CD14-positive monocyte (primary cell): ENCODE results near the gene LUZP2. TPM values are rescaled to one million over a fixed set of nuclear protein-coding genes. Genes with fewer than 3 reads are reported as not detected.

ENCODE experiments used
- DNase-seq, 3 donors: peaks; one replicate each; pipeline ENCODE4 v3.0.0-alpha.2; 2011 to 2022
- H2AFZ ChIP-seq: 2 replicates; pipeline ENCODE4 v1.6.0; 2012; ENCODE audit warnings: mild to moderate bottlenecking, low read depth, low read length, inconsistent platforms; ENCODE audit not compliant: insufficient read depth, poor library complexity, severe bottlenecking
- H3K27ac ChIP-seq, 2 donors: 1 replicate in 1 of 2; 2 replicates in 1 of 2; pipeline ENCODE4 v1.5.1; 2012 to 2013; ENCODE audit warnings: low read length in 2 of 2, control low read depth in 1 of 2, inconsistent platforms in 1 of 2, low read depth in 1 of 2, mild to moderate bottlenecking in 1 of 2
- H3K27me3 ChIP-seq, 2 donors: one replicate each; pipeline versions ENCODE4 v1.6.0 to v1.6.1; 2011 to 2013; ENCODE audit warnings: low read length in 2 of 2; ENCODE audit not compliant: control insufficient read depth in 2 of 2, insufficient read depth in 2 of 2
- H3K36me3 ChIP-seq, 2 donors: replicated peaks in 1 of 2; 1 replicate in 1 of 2; 2 replicates in 1 of 2; pipeline versions ENCODE4 v1.5.1 to v1.6.1; 2012 to 2013; ENCODE audit warnings: low read length in 2 of 2, control low read depth in 1 of 2, inconsistent platforms in 1 of 2, mild to moderate bottlenecking in 1 of 2; ENCODE audit not compliant: insufficient read depth in 2 of 2, control insufficient read depth in 1 of 2
- H3K4me1 ChIP-seq, 2 donors: 1 replicate in 1 of 2; 2 replicates in 1 of 2; pipeline versions ENCODE4 v1.5.1 to v1.6.1; 2012 to 2013; ENCODE audit warnings: low read length in 2 of 2, control low read depth in 1 of 2, inconsistent platforms in 1 of 2, mild to moderate bottlenecking in 1 of 2, moderate library complexity in 1 of 2; ENCODE audit not compliant: insufficient read depth in 2 of 2, control insufficient read depth in 1 of 2
- H3K4me2 ChIP-seq: replicated peaks from 2 replicates; pipeline ENCODE3; 2012; ENCODE audit warnings: low read length, moderate library complexity, mild to moderate bottlenecking; ENCODE audit not compliant: poor library complexity, severe bottlenecking; ENCODE audit errors: extremely low read depth
- H3K4me3 ChIP-seq, 3 experiments: fragments of 200-600 bp in 1 of 3; sonication (generic) in 1 of 3; replicated peaks in 1 of 3; 1 replicate in 2 of 3; 2 replicates in 1 of 3; pipeline ENCODE4 v1.5.1; 2011 to 2013; ENCODE audit warnings: low read length in 3 of 3, mild to moderate bottlenecking in 3 of 3, control low read depth in 2 of 3, low read depth in 2 of 3, inconsistent platforms in 1 of 3, moderate library complexity in 1 of 3
- H3K79me2 ChIP-seq: 2 replicates; pipeline ENCODE4 v1.6.0; 2012; ENCODE audit warnings: mild to moderate bottlenecking, control low read depth, inconsistent platforms, low read length, moderate library complexity; ENCODE audit not compliant: insufficient read depth
- H3K9ac ChIP-seq: 2 replicates; pipeline ENCODE4 v1.6.0; 2017; ENCODE audit warnings: low read length, mild to moderate bottlenecking; ENCODE audit not compliant: insufficient read depth, poor library complexity, severe bottlenecking
- H3K9me3 ChIP-seq, 2 donors: replicated peaks in 1 of 2; 1 replicate in 1 of 2; 2 replicates in 1 of 2; pipeline versions ENCODE4 v1.5.1 to v1.6.1; 2012 to 2013; ENCODE audit warnings: low read length in 2 of 2, control low read depth in 1 of 2; ENCODE audit not compliant: control insufficient read depth in 1 of 2, insufficient read depth in 1 of 2
- H4K20me1 ChIP-seq: 2 replicates; pipeline ENCODE4 v1.6.0; 2012; ENCODE audit warnings: mild to moderate bottlenecking, low read length, control low read depth, moderate library complexity; ENCODE audit not compliant: insufficient read depth
- H3K27ac Mint-ChIP-seq, 7 donors: one replicate each; pipeline ENCODE4 v1.8.0; 2020; ENCODE audit warnings: mild to moderate bottlenecking in 7 of 7, mixed read lengths in 7 of 7, moderate library complexity in 6 of 7, inconsistent platforms in 2 of 7
- H3K27me3 Mint-ChIP-seq, 3 donors: one replicate each; pipeline ENCODE4 v1.8.0; 2021 to 2022; ENCODE audit warnings: low read depth in 3 of 3, mild to moderate bottlenecking in 3 of 3, mixed read lengths in 3 of 3, moderate library complexity in 3 of 3, inconsistent platforms in 1 of 3
- H3K36me3 Mint-ChIP-seq, 2 donors: one replicate each; pipeline ENCODE4 v1.8.0; 2020; ENCODE audit warnings: mixed read lengths in 2 of 2, inconsistent platforms in 1 of 2, mild to moderate bottlenecking in 1 of 2
- H3K4me1 Mint-ChIP-seq: one replicate; pipeline ENCODE4 v1.8.0; 2020; ENCODE audit warnings: mild to moderate bottlenecking, mixed read lengths
- H3K4me3 Mint-ChIP-seq, 2 donors: one replicate each; pipeline ENCODE4 v1.8.0; 2020; ENCODE audit warnings: mild to moderate bottlenecking in 2 of 2, mixed read lengths in 2 of 2, moderate library complexity in 1 of 2
- H3K9me3 Mint-ChIP-seq, 7 donors: one replicate each; pipeline ENCODE4 v1.8.0; 2020 to 2022; ENCODE audit warnings: mixed read lengths in 7 of 7, mild to moderate bottlenecking in 6 of 7, moderate library complexity in 6 of 7, inconsistent platforms in 2 of 7
- WGBS: methylation state at CpG from one replicate; pipeline ENCODE4 v1.1.5; 2013; ENCODE audit warnings: missing lambda C conversion rate; ENCODE audit not compliant: insufficient coverage; 5-methylcytosine and 5-hydroxymethylcytosine counted together
- intact Hi-C, 2 donors: fragments of 100-400 bp; cut with micrococcal nuclease; formaldehyde crosslinking; loops; one replicate each; pipeline versions ENCODE4 v1.15.0 to v1.15.1; 2023
- polyA plus RNA-seq, 3 donors: library from polyadenylated mRNA; depleted of rRNA in 1 of 3; unstranded in 2 of 3; stranded (reverse) in 1 of 3; fragments of 300-500 nt in 2 of 3; fragments of >200 nt in 1 of 3; fragmentation: Illumina TruSeq in 2 of 3; gene quantifications; 1 replicate in 2 of 3; 2 replicates in 1 of 3; pipeline ENCODE4 v1.2.3, GENCODE V29; 2012 to 2021
- TF ChIP-seq, protein P1 (sequence below): fragments of 200-600 bp; IDR thresholded peaks from one replicate; pipeline ENCODE4 v1.8.0; 2022; ENCODE audit warnings: antibody characterized with exemption, mild to moderate bottlenecking

The LUZP2 gene
- polyA plus RNA-seq, 3 donors, result not detected

DNA sequence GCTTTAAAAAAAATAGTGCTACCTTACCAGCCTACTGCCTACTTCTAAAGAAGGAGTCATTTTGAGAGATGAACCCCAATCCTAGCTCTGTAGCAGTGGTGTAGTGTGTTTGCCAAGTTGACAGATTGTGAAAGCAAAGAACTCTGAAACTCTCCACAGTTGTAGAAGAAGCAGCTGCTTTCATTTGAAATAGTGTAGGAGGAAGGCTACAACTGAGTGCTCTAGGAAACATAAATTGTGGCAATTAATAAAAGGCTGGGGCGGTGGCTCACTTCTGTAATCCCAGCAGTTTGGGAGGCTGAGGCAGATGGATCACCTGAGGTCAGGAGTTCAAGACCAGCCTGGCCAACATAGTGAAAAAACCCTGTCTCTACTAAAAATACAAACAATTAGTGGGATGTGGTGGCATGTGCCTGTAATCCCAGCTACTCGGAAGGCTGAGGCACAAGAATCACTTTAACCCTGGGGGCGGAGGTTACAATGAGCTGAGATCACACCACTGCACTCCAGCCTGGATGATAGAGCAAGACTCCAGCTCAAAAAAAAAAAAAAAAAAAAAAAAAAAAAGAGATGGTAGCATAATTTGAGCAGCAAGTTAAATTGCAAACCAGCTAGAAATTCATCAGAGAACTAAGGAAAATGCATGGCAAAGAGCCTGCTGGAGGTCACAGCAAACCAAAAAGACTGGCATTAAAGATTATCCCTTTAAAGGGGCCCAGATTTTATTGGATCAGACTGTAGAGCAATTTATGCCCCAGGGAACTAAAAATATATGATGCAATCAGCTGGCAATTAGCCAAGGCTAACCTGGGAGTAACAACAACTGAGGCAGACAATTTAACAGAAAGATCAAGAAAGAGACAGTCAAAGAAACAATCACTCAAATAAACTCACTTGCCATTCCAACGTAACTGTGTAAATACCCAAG lies 112.6 kb downstream of the LUZP2 start:
- H2AFZ ChIP-seq, result no peak overlapping the region

DNA sequence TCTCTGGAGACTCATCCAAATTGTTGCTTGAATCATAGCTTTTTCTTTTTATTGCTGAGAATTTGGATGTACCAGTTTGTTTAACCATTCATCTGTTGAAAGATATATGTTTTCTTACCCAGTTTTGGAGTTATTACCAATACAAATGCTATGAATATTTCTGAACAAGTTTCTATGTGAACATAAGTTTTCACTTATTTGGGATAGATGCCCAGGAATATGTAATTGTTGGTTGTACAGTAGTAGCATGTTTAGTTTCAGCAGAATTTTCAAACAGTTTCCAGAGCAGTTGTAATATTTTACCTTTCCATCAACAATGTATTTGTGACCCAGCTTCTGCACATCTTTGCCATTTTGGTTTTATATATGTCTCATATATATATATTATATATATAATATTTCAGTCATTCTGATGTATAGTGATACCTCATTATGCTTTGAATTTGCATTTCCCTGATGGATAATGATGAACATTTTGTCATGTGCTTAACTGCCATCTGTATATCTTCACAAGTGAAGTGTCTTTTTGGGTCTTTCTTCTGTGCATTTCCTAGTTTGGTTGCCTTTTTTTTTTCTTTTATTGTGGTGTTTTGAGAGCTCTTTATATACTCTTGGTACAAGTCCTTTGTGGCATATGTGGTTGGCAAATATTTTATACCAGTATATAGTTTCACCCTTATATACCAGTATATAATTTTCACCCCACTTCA lies 118.8 kb downstream of the LUZP2 start:
- H3K36me3 Mint-ChIP-seq, result no peaks in the 10 kb centered on the region

More for the DNA sequence above, 112.6 kb downstream of the LUZP2 start:
- H3K36me3 ChIP-seq, result no peaks in the 10 kb centered on the region
- no peak overlapping the region for H3K4me3 ChIP-seq
- no peak overlapping the region for H3K27ac ChIP-seq
- H3K4me3 Mint-ChIP-seq, result no peak overlapping the region
- H3K9me3 ChIP-seq, result no peaks in the 10 kb centered on the region
- H3K4me1 Mint-ChIP-seq, result no peaks in the 10 kb centered on the region
- no peak overlapping the region for H3K27ac Mint-ChIP-seq
- intact Hi-C loops, result no loop called here
- no peaks in the 10 kb centered on the region for H3K27me3 ChIP-seq
- TF ChIP-seq, protein P1, sequence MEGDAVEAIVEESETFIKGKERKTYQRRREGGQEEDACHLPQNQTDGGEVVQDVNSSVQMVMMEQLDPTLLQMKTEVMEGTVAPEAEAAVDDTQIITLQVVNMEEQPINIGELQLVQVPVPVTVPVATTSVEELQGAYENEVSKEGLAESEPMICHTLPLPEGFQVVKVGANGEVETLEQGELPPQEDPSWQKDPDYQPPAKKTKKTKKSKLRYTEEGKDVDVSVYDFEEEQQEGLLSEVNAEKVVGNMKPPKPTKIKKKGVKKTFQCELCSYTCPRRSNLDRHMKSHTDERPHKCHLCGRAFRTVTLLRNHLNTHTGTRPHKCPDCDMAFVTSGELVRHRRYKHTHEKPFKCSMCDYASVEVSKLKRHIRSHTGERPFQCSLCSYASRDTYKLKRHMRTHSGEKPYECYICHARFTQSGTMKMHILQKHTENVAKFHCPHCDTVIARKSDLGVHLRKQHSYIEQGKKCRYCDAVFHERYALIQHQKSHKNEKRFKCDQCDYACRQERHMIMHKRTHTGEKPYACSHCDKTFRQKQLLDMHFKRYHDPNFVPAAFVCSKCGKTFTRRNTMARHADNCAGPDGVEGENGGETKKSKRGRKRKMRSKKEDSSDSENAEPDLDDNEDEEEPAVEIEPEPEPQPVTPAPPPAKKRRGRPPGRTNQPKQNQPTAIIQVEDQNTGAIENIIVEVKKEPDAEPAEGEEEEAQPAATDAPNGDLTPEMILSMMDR, result no peak
- DNase-seq, result no peak
- H3K36me3 Mint-ChIP-seq, result no peaks in the 10 kb centered on the region
- H3K9ac ChIP-seq, result no peak overlapping the region
- H3K4me2 ChIP-seq, result no peak overlapping the region
- no peaks in the 10 kb centered on the region for H4K20me1 ChIP-seq
- no peaks in the 10 kb centered on the region for H3K79me2 ChIP-seq
- peaks cover 0 to 3% (median 0%) of the 10 kb centered on the region in 7 donors for H3K9me3 Mint-ChIP-seq
- no CpG with 5 or more reads among the region's 4 CpGs for WGBS
- H3K27me3 Mint-ChIP-seq, result no peaks in the 10 kb centered on the region
- H3K4me1 ChIP-seq, result no peaks in the 10 kb centered on the region

More for the DNA sequence above, 118.8 kb downstream of the LUZP2 start:
- Histone ChIP-seq H3K79me2 (no peaks in the 10 kb centered on the region), H3K9ac (no peak overlapping the region), H3K4me3 (no peak overlapping the region), H3K27me3 (no peaks in the 10 kb centered on the region), H3K27ac (no peak overlapping the region), H3K4me1 (no peaks in the 10 kb centered on the region), H2AFZ (no peak overlapping the region), H3K9me3 (no peaks in the 10 kb centered on the region), H4K20me1 (no peaks in the 10 kb centered on the region), H3K36me3 (no peaks in the 10 kb centered on the region), H3K4me2 (no peak overlapping the region)
- no peak overlapping the region for H3K4me3 Mint-ChIP-seq
- H3K27me3 Mint-ChIP-seq, result no peaks in the 10 kb centered on the region
- H3K4me1 Mint-ChIP-seq, result no peaks in the 10 kb centered on the region
- no peak for DNase-seq
- no peak overlapping the region for H3K27ac Mint-ChIP-seq
- intact Hi-C loops, result no loop called here
- peaks cover 0 to 3% (median 0%) of the 10 kb centered on the region in 7 donors for H3K9me3 Mint-ChIP-seq
- TF ChIP-seq, protein P1, result no peak
